ENCODE results near the gene ITGA5.

- no peak for TF ChIP-seq CTCF (IDR thresholded peaks at IDR 0.05; ENCODE audit: low read depth, low read length, poor library complexity, severe bottlenecking)
- TF ChIP-seq EZH2phosphoT487 (IDR thresholded peaks at IDR 0.05; ENCODE audit: borderline replicate concordance, low read length), result no peak
These were observed 14.0 kb downstream of the ITGA5 start for GRCh38 chr12:54405106-54405505.
